ENCODE data around the gene INPP5E. TPM values are rescaled to one million over a fixed set of nuclear protein-coding genes. Genes with fewer than 3 reads are reported as not detected.

Gene INPP5E
- total and polyA plus RNA-seq, 10 donors: 7.8 to 25.3 (median 17.3) TPM

DNA sequence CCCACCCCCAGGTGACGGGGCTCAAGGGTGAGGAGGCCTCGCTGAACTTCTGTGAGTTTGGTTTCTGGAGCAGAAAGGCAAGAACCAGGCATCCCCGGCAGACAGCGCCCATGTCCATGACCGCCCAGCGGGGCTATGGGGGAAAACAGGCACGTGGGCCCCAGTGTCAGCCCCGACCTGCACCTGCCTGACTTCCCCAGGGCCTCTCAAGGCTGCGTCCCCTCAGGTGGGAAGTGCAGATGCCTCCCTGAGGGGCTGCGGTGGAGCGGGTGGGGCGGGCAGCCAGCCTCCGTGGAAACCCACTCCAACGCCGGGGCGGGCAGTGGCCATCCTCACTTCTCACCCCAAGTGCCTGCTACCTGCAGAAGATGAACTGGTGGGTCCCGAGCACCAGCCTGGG lies 59.3 kb downstream of the INPP5E start:
- H3K4me3 ChIP-seq: no peak overlapping the region
- peaks cover 0 to 22% (median 9%) of the 10 kb centered on the region in 6 donors for H3K4me1 ChIP-seq
- no peaks in the 10 kb centered on the region for H3K9me3 ChIP-seq
- intact Hi-C loops (cut with DNase I; ENCODE audit: low total_unique reads): no loop called here
- TF ChIP-seq POLR2AphosphoS5 (IDR thresholded peaks at IDR 0.05) (no peak), POLR2A (IDR thresholded peaks at IDR 0.05) (no peak), CTCF (IDR thresholded peaks at IDR 0.05 in 8 of 11, conservative IDR thresholded peaks at IDR 0.05 in 3 of 11) (no peak)
- peaks cover 0 to 79% (median 68%) of the 10 kb centered on the region in 6 donors for H3K36me3 ChIP-seq
- no peaks in the 10 kb centered on the region for H3K27me3 ChIP-seq (replicated peaks in 1 of 7)
- no peak for DNase-seq
- no peak overlapping the region for H3K27ac ChIP-seq
- 91 to 97% (median 93%) methylated on average over 10 to 17 of the region's 17 CpGs for WGBS, 5 donors

DNA sequence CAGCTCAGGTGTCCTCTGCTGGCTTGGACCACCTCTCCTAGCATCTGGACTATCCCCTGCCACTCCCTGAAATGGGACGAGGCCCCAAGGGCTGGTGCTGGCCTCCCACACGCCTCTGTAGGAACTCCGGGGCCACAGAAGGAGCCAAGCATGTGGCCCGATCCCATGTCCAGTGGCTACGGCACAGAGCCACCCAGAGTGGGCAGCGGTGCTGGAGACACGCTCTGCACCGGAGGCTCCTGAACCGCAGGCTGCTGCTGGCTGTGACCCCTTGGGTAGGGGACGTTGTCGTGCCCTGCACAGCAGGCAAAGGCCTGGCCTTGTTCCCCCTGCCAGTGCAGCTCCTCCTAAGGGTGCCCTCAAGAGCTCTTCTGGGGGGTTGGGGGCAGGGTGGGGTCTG lies 59.8 kb downstream of the INPP5E start:
- H3K27me3 ChIP-seq (replicated peaks in 1 of 7): no peaks in the 10 kb centered on the region
- H3K9me3 ChIP-seq: no peaks in the 10 kb centered on the region
- 82 to 94% (median 88%) methylated on average over 5 to 11 of the region's 11 CpGs for WGBS, 5 donors
- no peak overlapping the region for H3K4me3 ChIP-seq
- H3K27ac ChIP-seq: no peak overlapping the region
- intact Hi-C loops (cut with DNase I; ENCODE audit: low total_unique reads): no loop called here
- TF ChIP-seq POLR2A (IDR thresholded peaks at IDR 0.05) (no peak), POLR2AphosphoS5 (IDR thresholded peaks at IDR 0.05) (no peak), CTCF (IDR thresholded peaks at IDR 0.05 in 8 of 11, conservative IDR thresholded peaks at IDR 0.05 in 3 of 11) (no peak)
- H3K4me1 ChIP-seq: peaks cover 0 to 27% (median 9%) of the 10 kb centered on the region in 6 donors
- H3K36me3 ChIP-seq: peaks cover 0 to 79% (median 65%) of the 10 kb centered on the region in 6 donors
- DNase-seq: no peak

GRCh38 chr9:136379401-136379800 lies 60.2 kb downstream of the INPP5E start:
- TF ChIP-seq CTCF (IDR thresholded peaks at IDR 0.05 in 8 of 11, conservative IDR thresholded peaks at IDR 0.05 in 3 of 11) (no peak), POLR2AphosphoS5 (IDR thresholded peaks at IDR 0.05) (no peak), POLR2A (IDR thresholded peaks at IDR 0.05) (no peak)
- H3K4me3 ChIP-seq: no peak overlapping the region
- no peak overlapping the region for H3K27ac ChIP-seq
- no peak for DNase-seq
- intact Hi-C loops (cut with DNase I; ENCODE audit: low total_unique reads): no loop called here
- no peaks in the 10 kb centered on the region for H3K27me3 ChIP-seq (replicated peaks in 1 of 7)
- 94 to 99% (median 97%) methylated on average over 7 to 11 of the region's 11 CpGs for WGBS, 5 donors
- H3K4me1 ChIP-seq: peaks cover 0 to 27% (median 9%) of the 10 kb centered on the region in 6 donors
- no peaks in the 10 kb centered on the region for H3K9me3 ChIP-seq
- H3K36me3 ChIP-seq: peaks cover 0 to 75% (median 63%) of the 10 kb centered on the region in 6 donors

- Histone ChIP-seq H3K4me1 (peaks cover 0 to 32% (median 11%) of the 10 kb centered on the region in 6 donors), H3K27ac (no peak overlapping the region), H3K9me3 (no peaks in the 10 kb centered on the region), H3K4me3 (no peak overlapping the region), H3K36me3 (peaks cover 0 to 70% (median 58%) of the 10 kb centered on the region in 6 donors), H3K27me3 (replicated peaks in 1 of 7) (no peaks in the 10 kb centered on the region)
- TF ChIP-seq POLR2AphosphoS5 (IDR thresholded peaks at IDR 0.05) (no peak), CTCF (IDR thresholded peaks at IDR 0.05 in 8 of 11, conservative IDR thresholded peaks at IDR 0.05 in 3 of 11) (no peak), POLR2A (IDR thresholded peaks at IDR 0.05) (no peak)
- intact Hi-C loops (cut with DNase I; ENCODE audit: low total_unique reads): no loop called here
- WGBS, 5 donors: 90 to 96% (median 95%) methylated on average over 15 to 18 of the region's 18 CpGs
- DNase-seq: no peak
These were observed 60.7 kb downstream of the INPP5E start for GRCh38 chr9:136379003-136379287.

Other genes with a start within 250 kb of the INPP5E start
- gene LHX3, start 234.7 kb downstream of the INPP5E start, total RNA-seq: not detected
- not detected for gene LHX3, start 234.7 kb downstream of the INPP5E start, polyA plus RNA-seq
- gene QSOX2, start 194.0 kb downstream of the INPP5E start, total RNA-seq: 10 to 100 TPM; 13.2 to 20.3 (median 19.2) TPM
- 10 to 100 TPM; 12.3 to 15.3 (median 14.2) TPM for gene QSOX2, start 194.0 kb downstream of the INPP5E start, polyA plus RNA-seq
- under 1 TPM in 5 of 7 donors, not detected in 2; 0.03 to 0.15 (median 0.10) TPM for gene CCDC187, start 135.8 kb downstream of the INPP5E start, total RNA-seq
- gene CCDC187, start 135.8 kb downstream of the INPP5E start, polyA plus RNA-seq: under 1 TPM; 0.10 to 0.20 (median 0.13) TPM
- 10 to 100 TPM in 5 of 7 donors, 1 to 10 TPM in 2; 9.5 to 27.9 (median 14.3) TPM for gene GPSM1, start 112.3 kb downstream of the INPP5E start, total RNA-seq
- gene GPSM1, start 112.3 kb downstream of the INPP5E start, polyA plus RNA-seq: 10 to 100 TPM in 1 of 3 donors, 1 to 10 TPM in 2; 4.5 to 20.5 (median 9.3) TPM
- gene DNLZ, start 76.1 kb downstream of the INPP5E start, total RNA-seq: 10 to 100 TPM; 15.8 to 29.8 (median 22.7) TPM
- 10 to 100 TPM; 20.5 to 24.0 (median 22.0) TPM for gene DNLZ, start 76.1 kb downstream of the INPP5E start, polyA plus RNA-seq
- gene CARD9, start 66.2 kb downstream of the INPP5E start, total RNA-seq: 10 to 100 TPM; 11.6 to 25.5 (median 19.5) TPM
- 10 to 100 TPM in 2 of 3 donors, 1 to 10 TPM in 1; 5.7 to 17.3 (median 16.1) TPM for gene CARD9, start 66.2 kb downstream of the INPP5E start, polyA plus RNA-seq
- 10 to 100 TPM in 4 of 7 donors, 1 to 10 TPM in 3; 6.4 to 14.5 (median 10.3) TPM for gene SNAPC4, start 39.7 kb downstream of the INPP5E start, total RNA-seq
- gene SNAPC4, start 39.7 kb downstream of the INPP5E start, polyA plus RNA-seq: 10 to 100 TPM in 1 of 3 donors, 1 to 10 TPM in 2; 4.6 to 13.6 (median 9.4) TPM
- 10 to 100 TPM; 38.5 to 67.4 (median 58.7) TPM for gene ENTR1, start 29.2 kb downstream of the INPP5E start, total RNA-seq
- gene ENTR1, start 29.2 kb downstream of the INPP5E start, polyA plus RNA-seq: 10 to 100 TPM; 45.6 to 78.5 (median 70.1) TPM
- 10 to 100 TPM; 36.8 to 55.1 (median 46.0) TPM for gene PMPCA, start 29.2 kb downstream of the INPP5E start, total RNA-seq
- 10 to 100 TPM; 38.6 to 56.2 (median 48.1) TPM for gene PMPCA, start 29.2 kb downstream of the INPP5E start, polyA plus RNA-seq
- 10 to 100 TPM; 74.6 to 92.1 (median 87.8) TPM for gene SEC16A, start 43.2 kb upstream of the INPP5E start, total RNA-seq
- 10 to 100 TPM; 35.0 to 58.9 (median 52.6) TPM for gene SEC16A, start 43.2 kb upstream of the INPP5E start, polyA plus RNA-seq
- 100 to 1,000 TPM in 4 of 7 donors, 10 to 100 TPM in 3; 88.6 to 140 (median 117) TPM for gene NOTCH1, start 106.2 kb upstream of the INPP5E start, total RNA-seq
- 10 to 100 TPM in 1 of 3 donors, 1 to 10 TPM in 2; 4.9 to 27.2 (median 8.3) TPM for gene NOTCH1, start 106.2 kb upstream of the INPP5E start, polyA plus RNA-seq
- gene EGFL7, start 223.1 kb upstream of the INPP5E start, total RNA-seq: 100 to 1,000 TPM; 132 to 246 (median 179) TPM
- 100 to 1,000 TPM; 169 to 522 (median 409) TPM for gene EGFL7, start 223.1 kb upstream of the INPP5E start, polyA plus RNA-seq
- 10 to 100 TPM; 26.9 to 47.7 (median 40.4) TPM for gene AGPAT2, start 247.6 kb upstream of the INPP5E start, total RNA-seq
- gene AGPAT2, start 247.6 kb upstream of the INPP5E start, polyA plus RNA-seq: 10 to 100 TPM; 31.9 to 43.8 (median 35.1) TPM